Colonic mucosa (tissue), 4 donors: ENCODE results near the gene HSD17B14. TPM values are rescaled to one million over a fixed set of nuclear protein-coding genes. Genes with fewer than 3 reads are reported as not detected.

ENCODE experiments used
- DNase-seq: peaks from one replicate; pipeline ENCODE4 v3.0.0-alpha.2; 2020
- H3K27ac ChIP-seq: fragments of 200-600 bp; one replicate; pipeline ENCODE4 v1.8.0; 2021
- H3K27me3 ChIP-seq: fragments of 200-600 bp; one replicate; pipeline ENCODE4 v1.8.0; 2021
- H3K36me3 ChIP-seq: fragments of 200-600 bp; one replicate; pipeline ENCODE4 v1.8.0; 2021
- H3K4me1 ChIP-seq: fragments of 200-600 bp; one replicate; pipeline ENCODE4 v1.8.0; 2021; ENCODE audit warnings: mild to moderate bottlenecking
- H3K4me3 ChIP-seq: fragments of 200-600 bp; one replicate; pipeline ENCODE4 v1.8.0; 2021
- H3K9ac ChIP-seq, 2 donors: one replicate each; pipeline ENCODE4 v1.7.0; 2013; ENCODE audit warnings: control low read depth in 2 of 2, low read depth in 2 of 2, low read length in 2 of 2
- H3K9me3 ChIP-seq: fragments of 200-600 bp; one replicate; pipeline ENCODE4 v1.8.0; 2021
- CTCF ChIP-seq: fragments of 200-600 bp; IDR thresholded peaks from one replicate; pipeline ENCODE4 v1.8.0; 2022; ENCODE audit warnings: antibody characterized with exemption, mild to moderate bottlenecking
- intact Hi-C: fragments of 100-400 bp; cut with DNase I; formaldehyde crosslinking; loops from one replicate; pipeline ENCODE4 v1.14.1; 2022
- total RNA-seq, 2 donors: library from RNA; stranded (reverse); fragmentation: NEBNext Ultra II Directional in 1 of 2; extraction: Animal tissue kit (Norgen Biotek cat#: 25700) in 1 of 2; gene quantifications; one replicate each; pipeline ENCODE4 v1.2.1, GENCODE V29; 2021
- donor health status: healthy.
- donor health status: DM: no; HTN: no; CAD: no.
- donor health status: DM: no; HTN: no; CAD: no.

The HSD17B14 gene
- total RNA-seq, 2 donors from 2014 or later = 0.79 to 2.8 TPM

DNA sequence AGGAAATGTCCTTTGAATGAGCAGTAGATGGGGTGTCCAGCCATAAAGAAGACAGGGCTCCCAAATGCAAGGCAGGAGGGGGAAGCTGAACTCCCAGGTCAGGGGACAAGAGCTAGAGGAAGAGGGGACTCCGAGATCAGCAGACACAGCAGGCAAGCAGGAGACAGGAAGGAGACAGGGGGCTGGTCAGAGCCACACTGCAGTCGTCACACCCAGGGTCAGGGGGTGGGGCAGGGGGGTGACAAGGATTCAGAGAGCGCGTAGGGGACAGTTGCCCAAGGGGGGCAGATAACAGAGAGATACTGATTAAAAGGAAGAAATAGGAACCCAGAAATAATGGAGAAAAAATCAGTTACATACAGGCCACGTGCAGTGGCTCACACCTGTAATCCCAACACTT, 3.2 kb downstream of the HSD17B14 start:
- H3K4me3 ChIP-seq = no peak overlapping the region
- no peaks in the 10 kb centered on the region for H3K9me3 ChIP-seq
- H3K27me3 ChIP-seq = no peaks in the 10 kb centered on the region
- no peak for DNase-seq
- intact Hi-C loops = no loop called here
- H3K9ac ChIP-seq = no peak overlapping the region
- no peaks in the 10 kb centered on the region for H3K36me3 ChIP-seq
- no peaks in the 10 kb centered on the region for H3K4me1 ChIP-seq
- H3K27ac ChIP-seq = no peak overlapping the region
- no peak for TF ChIP-seq CTCF

DNA sequence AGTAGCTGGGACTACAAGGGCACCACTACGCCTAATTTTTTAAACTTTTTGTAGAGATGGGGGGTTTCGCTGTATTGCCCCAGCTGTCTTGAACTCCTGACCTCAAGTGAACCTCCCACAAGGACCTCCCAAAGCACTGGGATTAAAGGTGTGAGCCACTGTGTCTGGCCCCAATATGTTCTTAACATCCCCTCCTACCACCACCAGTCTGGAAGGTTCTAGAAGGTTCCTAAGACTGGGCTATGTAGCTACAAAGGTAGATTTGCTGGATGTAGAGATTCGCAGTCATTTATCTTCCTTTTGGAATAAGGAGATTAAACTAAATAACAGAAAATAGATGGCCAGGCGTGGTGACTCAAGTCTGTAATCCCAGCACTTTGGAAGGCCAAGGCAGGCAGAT, 5.3 kb downstream of the HSD17B14 start:
- Histone ChIP-seq H3K9me3 (no peaks in the 10 kb centered on the region), H3K27me3 (no peaks in the 10 kb centered on the region), H3K9ac (no peak overlapping the region), H3K4me1 (no peaks in the 10 kb centered on the region), H3K4me3 (no peak overlapping the region), H3K27ac (no peak overlapping the region), H3K36me3 (no peaks in the 10 kb centered on the region)
- TF ChIP-seq CTCF = no peak
- DNase-seq = no peak
- intact Hi-C loops = no loop called here

- TF ChIP-seq CTCF = no peak
- no peaks in the 10 kb centered on the region for H3K4me1 ChIP-seq
- no peak overlapping the region for H3K9ac ChIP-seq
- H3K36me3 ChIP-seq = no peaks in the 10 kb centered on the region
- intact Hi-C loops = no loop called here
- no peak overlapping the region for H3K27ac ChIP-seq
- no peaks in the 10 kb centered on the region for H3K9me3 ChIP-seq
- H3K27me3 ChIP-seq = no peaks in the 10 kb centered on the region
- DNase-seq = no peak
- no peak overlapping the region for H3K4me3 ChIP-seq
Observed at GRCh38 chr19:48830088-48830487, 6.2 kb downstream of the HSD17B14 start.

DNA sequence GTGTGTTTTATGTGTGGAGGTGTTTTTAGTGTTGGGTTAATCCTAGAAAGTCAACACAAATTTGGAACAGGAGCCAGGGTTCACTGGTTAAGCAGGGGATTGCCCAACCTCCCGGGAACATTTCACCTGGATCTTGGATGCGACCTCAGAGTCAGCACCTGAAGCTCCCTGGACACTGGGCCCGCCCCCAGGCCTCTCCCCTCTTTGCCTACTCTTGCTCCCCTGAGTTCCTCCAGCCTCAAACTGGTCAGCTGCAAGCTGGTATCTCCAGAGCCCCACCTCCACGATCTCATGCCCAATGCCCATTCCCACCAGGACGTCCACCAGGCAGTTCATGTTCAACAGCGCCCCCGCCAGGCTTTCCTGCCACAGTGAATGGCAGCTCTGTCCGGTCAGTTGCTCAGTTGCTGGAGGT, 9.7 kb downstream of the HSD17B14 start:
- no peaks in the 10 kb centered on the region for H3K4me1 ChIP-seq
- TF ChIP-seq CTCF = no peak
- H3K36me3 ChIP-seq = no peaks in the 10 kb centered on the region
- H3K9me3 ChIP-seq = no peaks in the 10 kb centered on the region
- H3K4me3 ChIP-seq = no peak overlapping the region
- no peak overlapping the region for H3K27ac ChIP-seq
- H3K27me3 ChIP-seq = no peaks in the 10 kb centered on the region
- H3K9ac ChIP-seq = no peak overlapping the region
- peak; percentile 50 for DNase-seq
- intact Hi-C loops = no loop called here

DNA sequence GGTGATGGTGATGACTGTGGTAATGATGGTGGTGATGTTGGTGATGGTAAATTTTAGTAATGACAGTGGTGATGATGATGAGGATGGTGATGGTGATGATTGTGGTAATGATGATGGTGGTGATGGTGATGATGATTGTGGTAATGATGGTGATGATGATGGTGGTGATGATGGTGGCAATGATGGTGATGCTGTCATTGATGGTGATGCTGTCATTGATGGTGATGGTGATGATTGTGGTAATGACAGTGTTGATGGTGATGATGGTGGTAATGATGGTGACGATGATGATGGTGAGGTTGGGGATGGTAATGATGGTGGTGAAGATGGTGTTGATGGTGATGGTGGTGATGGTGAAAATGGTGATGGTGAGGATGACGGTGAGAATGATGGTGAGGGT, 13.8 kb downstream of the HSD17B14 start:
- Histone ChIP-seq H3K9me3 (no peaks in the 10 kb centered on the region), H3K27ac (no peak overlapping the region), H3K27me3 (no peaks in the 10 kb centered on the region), H3K4me1 (no peaks in the 10 kb centered on the region), H3K36me3 (no peaks in the 10 kb centered on the region), H3K4me3 (no peak overlapping the region), H3K9ac (no peak overlapping the region)
- TF ChIP-seq CTCF = no peak
- no peak for DNase-seq
- intact Hi-C loops = no loop called here

DNA sequence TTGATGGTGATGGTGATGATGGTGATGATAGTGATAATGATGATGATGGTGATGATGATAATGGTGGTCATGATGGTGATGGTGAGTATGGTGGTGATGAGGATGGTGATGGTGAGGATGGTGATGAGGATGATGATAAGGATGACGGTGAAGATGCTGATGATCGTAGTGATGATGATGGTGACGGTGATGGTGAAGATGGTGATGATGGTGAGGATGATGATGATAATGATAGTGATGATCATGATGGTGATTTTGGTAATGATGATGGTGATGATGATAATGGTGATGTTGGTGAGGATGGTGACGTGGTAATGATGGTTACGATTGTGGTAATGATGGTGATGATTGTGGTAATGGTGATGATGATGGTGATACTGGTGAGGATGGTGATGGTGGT, 14.7 kb downstream of the HSD17B14 start:
- no peaks in the 10 kb centered on the region for H3K9me3 ChIP-seq
- no peak for TF ChIP-seq CTCF
- no peak overlapping the region for H3K9ac ChIP-seq
- H3K27me3 ChIP-seq = no peaks in the 10 kb centered on the region
- H3K4me1 ChIP-seq = no peaks in the 10 kb centered on the region
- no peak for DNase-seq
- intact Hi-C loops = no loop called here
- H3K4me3 ChIP-seq = no peak overlapping the region
- no peaks in the 10 kb centered on the region for H3K36me3 ChIP-seq
- no peak overlapping the region for H3K27ac ChIP-seq
